MM.1S (cell line): ENCODE data around the gene SLC25A29.

Experiments used
- DNase-seq: peaks from one replicate; pipeline ENCODE4 v3.0.0-alpha.2; 2015
- H2AFZ ChIP-seq: fragments of 300-600 bp; sonication (generic); 2 replicates; pipeline ENCODE4 v1.6.0; 2016; ENCODE audit warnings: antibody characterized with exemption, low read length
- H3F3A ChIP-seq: fragments of 300-600 bp; sonication (generic); 2 replicates; pipeline ENCODE4 v1.6.1; 2016; ENCODE audit warnings: mild to moderate bottlenecking, antibody characterized with exemption, low read length, moderate library complexity, mixed read lengths; ENCODE audit not compliant: insufficient read depth
- H3K27ac ChIP-seq: fragments of 300-600 bp; sonication (generic); 2 replicates; pipeline ENCODE4 v1.5.1; 2016; ENCODE audit warnings: mild to moderate bottlenecking, low read length
- H3K27me3 ChIP-seq: fragments of 300-600 bp; sonication (generic); replicated peaks from 2 replicates; pipeline ENCODE4 v1.6.0; 2016; ENCODE audit warnings: low read length; ENCODE audit not compliant: insufficient read depth
- H3K36me3 ChIP-seq: fragments of 300-600 bp; sonication (generic); replicated peaks from 2 replicates; pipeline ENCODE4 v1.6.1; 2016; ENCODE audit warnings: mild to moderate bottlenecking, low read length, mixed read lengths; ENCODE audit not compliant: insufficient read depth
- H3K4me1 ChIP-seq: fragments of 300-600 bp; sonication (generic); 2 replicates; pipeline ENCODE4 v1.6.1; 2016; ENCODE audit warnings: low read length, mixed read lengths
- H3K4me2 ChIP-seq: fragments of 300-600 bp; sonication (generic); 2 replicates; pipeline ENCODE4 v1.6.0; 2016; ENCODE audit warnings: low read depth, low read length
- H3K4me3 ChIP-seq: fragments of 300-600 bp; sonication (generic); 2 replicates; pipeline ENCODE4 v1.5.1; 2016; ENCODE audit warnings: low read length, mixed read lengths
- H3K79me2 ChIP-seq: fragments of 300-600 bp; sonication (generic); 2 replicates; pipeline ENCODE4 v1.6.1; 2016; ENCODE audit warnings: mixed run types, low read length, mixed read lengths
- H3K9ac ChIP-seq: fragments of 300-600 bp; sonication (generic); 2 replicates; pipeline ENCODE4 v1.6.1; 2016; ENCODE audit warnings: low read length, mixed read lengths
- H3K9me2 ChIP-seq: fragments of 300-600 bp; sonication (generic); replicated peaks from 2 replicates; pipeline ENCODE4 v1.6.1; 2016; ENCODE audit warnings: mild to moderate bottlenecking, low read length, mixed read lengths; ENCODE audit not compliant: insufficient read depth
- H3K9me3 ChIP-seq: fragments of 300-600 bp; sonication (generic); replicated peaks from 2 replicates; pipeline ENCODE4 v1.6.1; 2016; ENCODE audit warnings: mild to moderate bottlenecking, low read length, mixed read lengths; ENCODE audit not compliant: insufficient read depth
- H4K20me1 ChIP-seq: fragments of 300-600 bp; sonication (generic); 2 replicates; pipeline ENCODE4 v1.6.1; 2016; ENCODE audit warnings: mild to moderate bottlenecking, low read length, moderate library complexity, mixed read lengths; ENCODE audit not compliant: insufficient read depth
- EZH2 ChIP-seq: fragments of 300-600 bp; sonication (generic); optimal IDR thresholded peaks from 2 replicates; pipeline ENCODE3; 2017; ENCODE audit warnings: low read depth, mild to moderate bottlenecking, antibody characterized with exemption, low read length, mixed read lengths
- EZH2phosphoT487 ChIP-seq: fragments of 300-600 bp; sonication (generic); IDR thresholded peaks from 2 replicates; pipeline ENCODE4 v1.6.1; 2018; ENCODE audit warnings: antibody characterized with exemption, low read length
- TF ChIP-seq, protein P1 (sequence below): fragments of 300-600 bp; sonication (generic); IDR thresholded peaks from 2 replicates; pipeline ENCODE4 v1.5.1; 2016; ENCODE audit warnings: antibody characterized with exemption, low read length, mixed read lengths

The SLC25A29 gene

DNA sequence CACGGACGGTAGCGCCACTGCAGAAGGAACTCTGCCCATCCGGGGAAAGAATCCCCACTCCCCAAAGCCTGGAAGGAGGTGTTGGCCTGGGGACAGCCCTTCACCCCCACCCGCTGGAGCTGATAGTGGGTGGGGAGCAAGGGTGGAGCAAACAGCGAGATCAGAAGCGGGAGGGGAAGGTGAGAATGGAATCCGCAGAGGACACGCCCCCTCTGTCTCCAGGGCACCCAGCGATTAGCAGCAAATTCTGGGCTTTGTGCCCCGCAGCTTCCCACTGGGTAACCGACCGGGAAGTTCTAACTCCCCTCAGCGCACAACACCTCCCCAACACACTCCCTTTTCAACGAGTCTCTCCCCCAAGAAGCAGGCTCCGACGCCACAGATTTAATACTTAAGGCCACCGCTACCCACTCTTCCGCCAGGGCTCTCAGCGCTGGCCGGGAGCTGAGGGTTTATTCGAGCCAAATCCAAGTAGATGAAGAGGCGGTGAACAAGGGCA is 1.4 kb downstream of the SLC25A29 start:
- H2AFZ ChIP-seq, result no peak overlapping the region
- H3K4me3 ChIP-seq, result no peak overlapping the region
- no peak for DNase-seq

DNA sequence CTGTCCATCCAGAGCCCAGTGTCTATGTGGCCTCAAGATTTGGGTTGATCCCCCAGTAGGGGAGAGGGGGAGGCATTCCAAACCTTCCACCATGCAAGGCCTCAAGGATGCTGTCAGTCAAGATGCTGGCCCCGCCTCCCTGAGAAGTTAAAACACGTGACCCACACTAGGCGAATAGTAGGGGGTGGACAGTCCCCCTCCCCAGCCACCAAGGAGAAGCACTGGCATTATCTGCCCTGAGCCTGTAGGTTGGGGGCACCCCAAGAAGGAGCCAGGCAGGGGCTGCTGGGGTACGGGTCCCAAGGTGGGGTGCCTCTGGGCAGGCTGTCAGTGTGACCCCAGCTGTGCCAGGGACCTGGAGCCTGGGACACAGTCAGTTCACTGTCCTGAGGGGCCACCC is 2.3 kb downstream of the SLC25A29 start:
- no peak for DNase-seq
- Histone ChIP-seq H2AFZ (no peak overlapping the region), H3K27me3 (peaks cover 7% of the 10 kb centered on the region; the same call in 1 of the 2 replicates), H3K4me1 (no peaks in the 10 kb centered on the region), H3K9me2 (no peaks in the 10 kb centered on the region), H3K79me2 (no peaks in the 10 kb centered on the region), H3K36me3 (no peaks in the 10 kb centered on the region), H3K9ac (no peak overlapping the region), H3K4me2 (no peak overlapping the region), H3K9me3 (no peaks in the 10 kb centered on the region), H3K4me3 (no peak overlapping the region), H3K27ac (no peak overlapping the region), H4K20me1 (no peaks in the 10 kb centered on the region), H3F3A (no peaks in the 10 kb centered on the region)
- TF ChIP-seq EZH2phosphoT487, result no peak
- TF ChIP-seq, protein P1, sequence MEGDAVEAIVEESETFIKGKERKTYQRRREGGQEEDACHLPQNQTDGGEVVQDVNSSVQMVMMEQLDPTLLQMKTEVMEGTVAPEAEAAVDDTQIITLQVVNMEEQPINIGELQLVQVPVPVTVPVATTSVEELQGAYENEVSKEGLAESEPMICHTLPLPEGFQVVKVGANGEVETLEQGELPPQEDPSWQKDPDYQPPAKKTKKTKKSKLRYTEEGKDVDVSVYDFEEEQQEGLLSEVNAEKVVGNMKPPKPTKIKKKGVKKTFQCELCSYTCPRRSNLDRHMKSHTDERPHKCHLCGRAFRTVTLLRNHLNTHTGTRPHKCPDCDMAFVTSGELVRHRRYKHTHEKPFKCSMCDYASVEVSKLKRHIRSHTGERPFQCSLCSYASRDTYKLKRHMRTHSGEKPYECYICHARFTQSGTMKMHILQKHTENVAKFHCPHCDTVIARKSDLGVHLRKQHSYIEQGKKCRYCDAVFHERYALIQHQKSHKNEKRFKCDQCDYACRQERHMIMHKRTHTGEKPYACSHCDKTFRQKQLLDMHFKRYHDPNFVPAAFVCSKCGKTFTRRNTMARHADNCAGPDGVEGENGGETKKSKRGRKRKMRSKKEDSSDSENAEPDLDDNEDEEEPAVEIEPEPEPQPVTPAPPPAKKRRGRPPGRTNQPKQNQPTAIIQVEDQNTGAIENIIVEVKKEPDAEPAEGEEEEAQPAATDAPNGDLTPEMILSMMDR, result no peak
- no peak for TF ChIP-seq EZH2

More for the DNA sequence above, 1.4 kb downstream of the SLC25A29 start:
- Histone ChIP-seq H3K9me3 (no peaks in the 10 kb centered on the region), H3K9me2 (no peaks in the 10 kb centered on the region), H3F3A (no peaks in the 10 kb centered on the region), H3K4me2 (no peak overlapping the region), H3K27ac (no peak overlapping the region), H3K27me3 (peaks cover 7% of the 10 kb centered on the region; the same call in 1 of the 2 replicates), H3K79me2 (no peaks in the 10 kb centered on the region), H3K9ac (no peak overlapping the region), H3K4me1 (no peaks in the 10 kb centered on the region), H3K36me3 (no peaks in the 10 kb centered on the region), H4K20me1 (no peaks in the 10 kb centered on the region)
- TF ChIP-seq EZH2phosphoT487 (no peak), EZH2 (no peak)
- TF ChIP-seq, protein P1, result no peak

DNA sequence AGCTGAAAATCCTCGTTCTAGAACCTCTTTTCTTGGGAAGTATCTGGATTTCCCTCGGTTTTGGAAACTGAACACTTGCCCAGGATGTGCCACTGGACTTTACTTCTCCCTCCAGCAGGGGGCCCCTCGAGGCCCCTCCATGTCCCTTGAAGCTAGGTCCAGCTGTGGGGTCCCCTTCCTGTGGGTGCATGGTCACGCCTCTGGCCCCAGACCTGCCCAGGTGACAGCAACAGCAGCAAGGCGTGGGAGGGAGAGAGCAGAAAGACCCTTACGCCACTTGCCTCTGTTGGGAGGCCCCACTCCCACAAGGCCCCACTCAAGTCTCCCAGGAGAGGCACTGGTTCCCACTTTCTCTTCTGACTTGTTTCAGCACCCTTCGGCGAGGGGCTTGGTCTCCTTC is 3.1 kb downstream of the SLC25A29 start:
- Histone ChIP-seq H3K4me2 (no peak overlapping the region), H3K79me2 (no peaks in the 10 kb centered on the region), H3F3A (no peaks in the 10 kb centered on the region), H3K27me3 (peaks cover 7% of the 10 kb centered on the region; the same call in 1 of the 2 replicates), H3K36me3 (no peaks in the 10 kb centered on the region), H3K9me2 (no peaks in the 10 kb centered on the region), H3K4me1 (no peaks in the 10 kb centered on the region), H3K4me3 (no peak overlapping the region), H3K9me3 (no peaks in the 10 kb centered on the region), H3K9ac (no peak overlapping the region), H4K20me1 (no peaks in the 10 kb centered on the region), H2AFZ (no peak overlapping the region), H3K27ac (no peak overlapping the region)
- TF ChIP-seq EZH2, result no peak
- TF ChIP-seq, protein P1, result peak; percentile 41
- DNase-seq, result no peak
